ENCODE results near the gene INSYN2B. TPM values are rescaled to one million over a fixed set of nuclear protein-coding genes. Genes with fewer than 3 reads are reported as not detected.

INSYN2B gene
- total RNA-seq, 6 donors from 2014 or later: 0.06 to 0.10 TPM; not detected in 4

DNA sequence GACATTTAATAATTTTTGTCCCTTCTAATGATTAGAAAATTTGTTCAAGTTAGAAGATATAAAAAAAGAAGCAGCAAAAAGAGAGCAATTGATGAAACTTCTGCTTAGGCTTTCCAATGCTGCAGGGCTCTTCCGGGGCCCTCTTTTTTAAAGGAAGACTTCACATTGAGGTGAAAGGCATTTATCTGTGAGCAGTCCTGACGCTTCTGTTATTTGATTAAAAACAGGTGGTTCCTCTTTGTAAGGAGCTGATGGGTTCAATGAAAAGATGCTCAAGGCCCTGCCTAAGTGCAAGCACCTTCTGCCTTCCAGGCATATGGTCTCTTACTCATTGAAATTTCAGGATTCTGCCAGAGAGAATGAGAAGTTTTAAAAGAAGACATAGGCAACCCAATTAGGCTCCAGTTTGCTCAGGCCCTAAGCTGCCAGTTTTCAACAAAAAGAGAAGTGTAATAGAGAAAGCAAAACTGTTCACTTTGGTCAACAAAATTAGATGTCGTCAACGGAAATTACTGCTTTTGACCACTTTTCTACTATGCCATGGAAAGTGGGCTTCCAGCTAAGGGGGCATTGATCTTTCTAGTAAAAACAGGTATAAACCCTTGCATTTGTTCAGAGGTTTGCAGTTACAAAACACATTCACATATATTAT, 100.2 kb downstream of the INSYN2B start:
- ATAC-seq (ENCODE audit: low FRiP score in 2 of 2): peak in 1 of 2 donors; percentile 34
- Histone ChIP-seq H3K27me3 (no peaks in the 10 kb centered on the region), H3K4me3 (no peak overlapping the region), H3K27ac (peak overlapping the region in 3 of 4 donors; percentile 11 to 64 (median 30)), H3K36me3 (no peaks in the 10 kb centered on the region), H3K9me3 (no peaks in the 10 kb centered on the region), H3K4me1 (peaks cover 7 to 16% (median 14%) of the 10 kb centered on the region in 4 donors)
- no peak for TF ChIP-seq POLR2A (IDR thresholded peaks at IDR 0.05)
- TF ChIP-seq EP300 (IDR thresholded peaks at IDR 0.05): no peak
- no peak for TF ChIP-seq CTCF (IDR thresholded peaks at IDR 0.05)
- no peak for TF ChIP-seq POLR2AphosphoS5 (IDR thresholded peaks at IDR 0.05)
- WGBS, 2 donors: 62 to 69% methylated on average over 4 of the region's 4 CpGs
- DNase-seq: no peak

GRCh38 chr5:169876386-169876785, 103.9 kb downstream of the INSYN2B start:
- H3K9me3 ChIP-seq: no peaks in the 10 kb centered on the region
- TF ChIP-seq POLR2AphosphoS5 (IDR thresholded peaks at IDR 0.05): no peak
- no peak for TF ChIP-seq EP300 (IDR thresholded peaks at IDR 0.05)
- no peak for TF ChIP-seq POLR2A (IDR thresholded peaks at IDR 0.05)
- TF ChIP-seq CTCF (IDR thresholded peaks at IDR 0.05): no peak
- H3K36me3 ChIP-seq: no peaks in the 10 kb centered on the region
- no peak for ATAC-seq (ENCODE audit: low FRiP score in 2 of 2)
- H3K27ac ChIP-seq: peak overlapping the region in 2 of 4 donors; percentile 56 to 64
- no peak overlapping the region for H3K4me3 ChIP-seq
- peaks cover 18 to 24% (median 24%) of the 10 kb centered on the region in 4 donors for H3K4me1 ChIP-seq
- no peak for DNase-seq
- WGBS, 2 donors: 30 to 47% methylated on average over 1 of the region's 1 CpG
- H3K27me3 ChIP-seq: no peaks in the 10 kb centered on the region

GRCh38 chr5:169875731-169876130, 104.6 kb downstream of the INSYN2B start:
- H3K4me3 ChIP-seq: no peak overlapping the region
- no peaks in the 10 kb centered on the region for H3K27me3 ChIP-seq
- TF ChIP-seq CTCF (IDR thresholded peaks at IDR 0.05) (no peak), POLR2A (IDR thresholded peaks at IDR 0.05) (no peak), POLR2AphosphoS5 (IDR thresholded peaks at IDR 0.05) (no peak), EP300 (IDR thresholded peaks at IDR 0.05) (no peak)
- no peaks in the 10 kb centered on the region for H3K9me3 ChIP-seq
- WGBS, 2 donors: 66 to 68% methylated on average over 4 of the region's 4 CpGs
- H3K4me1 ChIP-seq: peaks cover 18 to 24% (median 24%) of the 10 kb centered on the region in 4 donors
- H3K36me3 ChIP-seq: no peaks in the 10 kb centered on the region
- no peak for DNase-seq
- peak overlapping the region; percentile 33 to 64 (median 45) for H3K27ac ChIP-seq
- ATAC-seq (ENCODE audit: low FRiP score in 2 of 2): no peak

DNA sequence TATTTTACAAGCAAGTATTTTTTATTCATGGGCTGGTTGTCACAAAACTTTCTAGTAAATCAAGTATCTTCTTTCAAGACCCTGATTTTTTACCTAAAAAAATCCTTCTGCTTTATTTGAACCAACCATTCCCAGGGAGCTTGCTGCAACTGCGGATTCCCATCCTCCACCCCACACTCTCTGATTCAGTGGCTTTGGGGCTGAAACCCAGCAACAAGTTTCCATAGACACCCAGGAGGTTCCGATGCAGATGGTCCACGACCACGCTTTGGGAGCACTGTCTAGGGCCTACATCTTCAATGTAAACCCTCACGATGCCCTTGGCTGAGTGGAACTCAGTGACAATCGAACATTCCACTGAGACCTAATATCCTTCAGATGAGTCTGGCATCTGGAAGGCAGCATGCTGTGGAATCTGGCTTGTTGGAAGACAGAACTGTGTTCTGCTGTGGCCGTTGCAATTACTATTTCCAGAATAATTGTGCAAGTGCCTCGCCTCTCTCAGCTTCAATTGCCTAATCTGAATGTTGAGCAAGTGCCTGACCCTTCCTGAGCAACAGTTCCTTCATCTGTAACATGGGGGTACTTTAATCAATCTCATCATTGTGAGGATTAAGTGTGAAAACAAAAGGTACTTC, 105.1 kb downstream of the INSYN2B start:
- WGBS, 2 donors: 43 to 53% methylated on average over 5 to 8 of the region's 8 CpGs
- TF ChIP-seq CTCF (IDR thresholded peaks at IDR 0.05): no peak
- peak; percentile 45 to 48 for TF ChIP-seq POLR2AphosphoS5 (IDR thresholded peaks at IDR 0.05)
- peak in 1 of 4 donors; percentile 36 for TF ChIP-seq EP300 (IDR thresholded peaks at IDR 0.05)
- no peak for TF ChIP-seq POLR2A (IDR thresholded peaks at IDR 0.05)
- H3K27ac ChIP-seq: peak overlapping the region; percentile 33 to 64 (median 45)
- H3K27me3 ChIP-seq: no peaks in the 10 kb centered on the region
- peaks cover 18 to 24% (median 24%) of the 10 kb centered on the region in 4 donors for H3K4me1 ChIP-seq
- H3K36me3 ChIP-seq: no peaks in the 10 kb centered on the region
- ATAC-seq (ENCODE audit: low FRiP score in 2 of 2): peak in 1 of 2 donors; percentile 58
- no peaks in the 10 kb centered on the region for H3K9me3 ChIP-seq
- H3K4me3 ChIP-seq: no peak overlapping the region
- DNase-seq: peak in 1 of 2 donors; percentile 53
